ENCODE measurements around the gene ERCC1.
"Not testable (repeated sequence)": the region's sequence is repeated elsewhere in the genome, so short reads cannot be mapped to it uniquely, and the experiment has no call there.

The ERCC1 gene

GRCh38 chr19:45443462-45444317 is 20.0 kb upstream of the ERCC1 start:
- no peaks in the 10 kb centered on the region for H3K79me2 ChIP-seq (ENCODE audit: control insufficient read depth, insufficient read depth, low read length, unreplicated experiment)
- peak overlapping the region; percentile 72 for H3K4me3 ChIP-seq (ENCODE audit: low read depth, low read length)
- no peaks in the 10 kb centered on the region for H3K27me3 ChIP-seq (ENCODE audit: insufficient read depth, low read length)
- H2AFZ ChIP-seq (ENCODE audit: low read length, unreplicated experiment): no peak overlapping the region
- no peaks in the 10 kb centered on the region for H3K36me3 ChIP-seq (ENCODE audit: insufficient read depth, low read length)
- peaks cover 22% of the 10 kb centered on the region for H3K4me1 ChIP-seq (ENCODE audit: control insufficient read depth, insufficient read depth, low read length, unreplicated experiment)
- peak overlapping the region; percentile 98 for H3K27ac ChIP-seq (ENCODE audit: low read depth, low read length)

GRCh38 chr19:45442778-45443461 is 19.2 kb upstream of the ERCC1 start:
- H3K4me1 ChIP-seq (ENCODE audit: control insufficient read depth, insufficient read depth, low read length, unreplicated experiment): peaks cover 21% of the 10 kb centered on the region
- peak overlapping the region; percentile 98 for H3K27ac ChIP-seq (ENCODE audit: low read depth, low read length)
- peak overlapping the region; percentile 61 for H3K4me3 ChIP-seq (ENCODE audit: low read depth, low read length)
- no peaks in the 10 kb centered on the region for H3K79me2 ChIP-seq (ENCODE audit: control insufficient read depth, insufficient read depth, low read length, unreplicated experiment)
- H3K27me3 ChIP-seq (ENCODE audit: insufficient read depth, low read length): no peaks in the 10 kb centered on the region
- no peak overlapping the region for H2AFZ ChIP-seq (ENCODE audit: low read length, unreplicated experiment)
- no peaks in the 10 kb centered on the region for H3K36me3 ChIP-seq (ENCODE audit: insufficient read depth, low read length)

- H3K79me2 ChIP-seq (ENCODE audit: control insufficient read depth, insufficient read depth, low read length, unreplicated experiment): no peaks in the 10 kb centered on the region
- H3K36me3 ChIP-seq (ENCODE audit: insufficient read depth, low read length): no peaks in the 10 kb centered on the region
- no peak overlapping the region for H3K4me3 ChIP-seq (ENCODE audit: low read depth, low read length)
- peak overlapping the region; percentile 98 for H3K27ac ChIP-seq (ENCODE audit: low read depth, low read length)
- no peak overlapping the region for H2AFZ ChIP-seq (ENCODE audit: low read length, unreplicated experiment)
- peaks cover 21% of the 10 kb centered on the region for H3K4me1 ChIP-seq (ENCODE audit: control insufficient read depth, insufficient read depth, low read length, unreplicated experiment)
- no peaks in the 10 kb centered on the region for H3K27me3 ChIP-seq (ENCODE audit: insufficient read depth, low read length)
Measured at GRCh38 chr19:45442408-45442777, 18.7 kb upstream of the ERCC1 start.

- Histone ChIP-seq H3K79me2 (ENCODE audit: control insufficient read depth, insufficient read depth, low read length, unreplicated experiment) (no peaks in the 10 kb centered on the region), H2AFZ (ENCODE audit: low read length, unreplicated experiment) (no peak overlapping the region), H3K27me3 (ENCODE audit: insufficient read depth, low read length) (no peaks in the 10 kb centered on the region), H3K36me3 (ENCODE audit: insufficient read depth, low read length) (no peaks in the 10 kb centered on the region), H3K27ac (ENCODE audit: low read depth, low read length) (no peak overlapping the region), H3K4me3 (ENCODE audit: low read depth, low read length) (no peak overlapping the region), H3K4me1 (ENCODE audit: control insufficient read depth, insufficient read depth, low read length, unreplicated experiment) (peaks cover 21% of the 10 kb centered on the region)
Measured at GRCh38 chr19:45440873-45441654, 17.3 kb upstream of the ERCC1 start.

GRCh38 chr19:45440259-45440638 is 16.5 kb upstream of the ERCC1 start:
- Histone ChIP-seq H3K79me2 (ENCODE audit: control insufficient read depth, insufficient read depth, low read length, unreplicated experiment) (no peaks in the 10 kb centered on the region), H3K27me3 (ENCODE audit: insufficient read depth, low read length) (no peaks in the 10 kb centered on the region), H3K36me3 (ENCODE audit: insufficient read depth, low read length) (no peaks in the 10 kb centered on the region), H3K4me3 (ENCODE audit: low read depth, low read length) (peak overlapping the region; percentile 80), H3K27ac (ENCODE audit: low read depth, low read length) (peak overlapping the region; percentile 65), H3K4me1 (ENCODE audit: control insufficient read depth, insufficient read depth, low read length, unreplicated experiment) (peaks cover 21% of the 10 kb centered on the region), H2AFZ (ENCODE audit: low read length, unreplicated experiment) (no peak overlapping the region)

- H2AFZ ChIP-seq (ENCODE audit: low read length, unreplicated experiment): no peak overlapping the region
- H3K27ac ChIP-seq (ENCODE audit: low read depth, low read length): peak overlapping the region; percentile 65
- H3K79me2 ChIP-seq (ENCODE audit: control insufficient read depth, insufficient read depth, low read length, unreplicated experiment): no peaks in the 10 kb centered on the region
- H3K4me3 ChIP-seq (ENCODE audit: low read depth, low read length): peak overlapping the region; percentile 80
- peaks cover 19% of the 10 kb centered on the region for H3K4me1 ChIP-seq (ENCODE audit: control insufficient read depth, insufficient read depth, low read length, unreplicated experiment)
- no peaks in the 10 kb centered on the region for H3K27me3 ChIP-seq (ENCODE audit: insufficient read depth, low read length)
- no peaks in the 10 kb centered on the region for H3K36me3 ChIP-seq (ENCODE audit: insufficient read depth, low read length)
Measured at GRCh38 chr19:45439569-45440258, 16.0 kb upstream of the ERCC1 start.

- Histone ChIP-seq H3K27me3 (ENCODE audit: insufficient read depth, low read length) (no peaks in the 10 kb centered on the region), H3K27ac (ENCODE audit: low read depth, low read length) (no peak overlapping the region), H3K79me2 (ENCODE audit: control insufficient read depth, insufficient read depth, low read length, unreplicated experiment) (no peaks in the 10 kb centered on the region), H3K36me3 (ENCODE audit: insufficient read depth, low read length) (no peaks in the 10 kb centered on the region), H2AFZ (ENCODE audit: low read length, unreplicated experiment) (no peak overlapping the region), H3K4me3 (ENCODE audit: low read depth, low read length) (peak overlapping the region; percentile 80; the same call in 1 of the 2 replicates), H3K4me1 (ENCODE audit: control insufficient read depth, insufficient read depth, low read length, unreplicated experiment) (peaks cover 16% of the 10 kb centered on the region)
Measured at GRCh38 chr19:45439190-45439568, 15.5 kb upstream of the ERCC1 start.

GRCh38 chr19:45437328-45437727 is 13.6 kb upstream of the ERCC1 start:
- Histone ChIP-seq H3K36me3 (ENCODE audit: insufficient read depth, low read length) (no peaks in the 10 kb centered on the region), H3K4me1 (ENCODE audit: control insufficient read depth, insufficient read depth, low read length, unreplicated experiment) (peaks cover 9% of the 10 kb centered on the region), H3K27me3 (ENCODE audit: insufficient read depth, low read length) (no peaks in the 10 kb centered on the region), H3K27ac (ENCODE audit: low read depth, low read length) (no peak overlapping the region), H3K4me3 (ENCODE audit: low read depth, low read length) (no peak overlapping the region), H2AFZ (ENCODE audit: low read length, unreplicated experiment) (no peak overlapping the region), H3K79me2 (ENCODE audit: control insufficient read depth, insufficient read depth, low read length, unreplicated experiment) (no peaks in the 10 kb centered on the region)

GRCh38 chr19:45432543-45432942 is 8.8 kb upstream of the ERCC1 start:
- H3K4me3 ChIP-seq (ENCODE audit: low read depth, low read length); H3K27ac ChIP-seq (ENCODE audit: low read depth, low read length); H3K79me2 ChIP-seq (ENCODE audit: control insufficient read depth, insufficient read depth, low read length, unreplicated experiment); H3K27me3 ChIP-seq (ENCODE audit: insufficient read depth, low read length); H2AFZ ChIP-seq (ENCODE audit: low read length, unreplicated experiment); H3K4me1 ChIP-seq (ENCODE audit: control insufficient read depth, insufficient read depth, low read length, unreplicated experiment); H3K36me3 ChIP-seq (ENCODE audit: insufficient read depth, low read length): not testable (repeated sequence)

- not testable (repeated sequence) for H3K79me2 ChIP-seq (ENCODE audit: control insufficient read depth, insufficient read depth, low read length, unreplicated experiment); H3K4me1 ChIP-seq (ENCODE audit: control insufficient read depth, insufficient read depth, low read length, unreplicated experiment); H3K36me3 ChIP-seq (ENCODE audit: insufficient read depth, low read length); H3K27me3 ChIP-seq (ENCODE audit: insufficient read depth, low read length); H2AFZ ChIP-seq (ENCODE audit: low read length, unreplicated experiment); H3K4me3 ChIP-seq (ENCODE audit: low read depth, low read length); H3K27ac ChIP-seq (ENCODE audit: low read depth, low read length)
Measured at GRCh38 chr19:45431008-45431407, 7.3 kb upstream of the ERCC1 start.
